ENCODE results near the gene SLC2A13. TPM values are rescaled to one million over a fixed set of nuclear protein-coding genes. Genes with fewer than 3 reads are reported as not detected.
A peak's percentile ranks its signal among the peaks of the same experiment; 100 is the strongest.

The SLC2A13 gene
- 10 to 100 TPM in 5 of 6 donors, 1 to 10 TPM in 1; 9.9 to 25.9 (median 16.0) TPM for total RNA-seq

DNA sequence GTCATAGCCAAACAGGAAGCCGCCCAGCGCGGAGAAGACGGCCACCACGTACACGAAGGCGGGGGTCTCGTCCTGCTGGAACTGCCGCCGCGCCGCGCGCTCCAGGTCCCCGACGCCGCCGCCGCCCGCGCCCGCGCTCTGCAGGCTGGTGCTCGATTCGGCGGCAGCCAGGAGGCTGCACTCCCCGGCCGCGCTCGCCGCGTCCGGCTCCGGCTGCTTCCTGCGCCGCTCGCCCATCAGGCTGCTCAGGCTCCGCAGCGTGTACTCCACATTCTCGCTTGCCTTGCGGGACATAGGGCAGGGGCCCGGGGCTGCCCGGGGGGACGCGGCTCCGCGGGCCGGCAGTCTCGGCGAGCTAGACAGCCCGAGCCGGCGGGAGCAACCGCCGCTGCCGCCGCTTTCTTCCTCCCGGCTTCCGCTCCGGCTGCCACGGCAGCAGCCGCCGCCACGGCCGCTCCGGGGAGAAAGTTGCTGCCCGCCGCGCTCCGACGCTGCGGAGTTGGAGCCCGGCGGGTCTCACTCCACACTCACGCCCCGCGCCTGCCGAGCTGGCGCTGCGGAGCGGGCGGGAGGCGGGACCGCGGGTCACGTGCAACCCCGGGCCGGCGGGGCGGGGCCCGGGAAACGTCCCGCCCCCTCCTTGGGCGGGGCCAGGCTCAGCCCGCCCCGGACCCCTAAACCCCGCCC is at the start of gene SLC2A13:
Gene SLC2A13, minus strand, starts transcription at position 567 of the 687 bp plus-strand sequence. Its CDS starts 273 bp downstream, at position 294.
- DNase-seq (peak; percentile 84 to 96), ATAC-seq (ENCODE audit: low FRiP score in 2 of 2) (peak; percentile 93 to 98)
- Histone ChIP-seq H3K9me3 (no peaks in the 10 kb centered on the region), H3K4me3 (peak within 1 kb of the TSS; percentile 60 to 91 (median 80)), H3K4me1 (peaks cover 8 to 32% (median 29%) of the 10 kb centered on the region in 4 donors), H3K27ac (peak within 1 kb of the TSS; percentile 73 to 86 (median 77)), H3K27me3 (no peaks in the 10 kb centered on the region), H3K36me3 (no peaks in the 10 kb centered on the region)
- TF ChIP-seq EP300 (IDR thresholded peaks at IDR 0.05) (no peak), POLR2A (IDR thresholded peaks at IDR 0.05) (peak in 3 of 4 donors; percentile 48 to 79 (median 54)), POLR2AphosphoS5 (IDR thresholded peaks at IDR 0.05) (peak; percentile 18 to 70)
- TF ChIP-seq, protein P1, sequence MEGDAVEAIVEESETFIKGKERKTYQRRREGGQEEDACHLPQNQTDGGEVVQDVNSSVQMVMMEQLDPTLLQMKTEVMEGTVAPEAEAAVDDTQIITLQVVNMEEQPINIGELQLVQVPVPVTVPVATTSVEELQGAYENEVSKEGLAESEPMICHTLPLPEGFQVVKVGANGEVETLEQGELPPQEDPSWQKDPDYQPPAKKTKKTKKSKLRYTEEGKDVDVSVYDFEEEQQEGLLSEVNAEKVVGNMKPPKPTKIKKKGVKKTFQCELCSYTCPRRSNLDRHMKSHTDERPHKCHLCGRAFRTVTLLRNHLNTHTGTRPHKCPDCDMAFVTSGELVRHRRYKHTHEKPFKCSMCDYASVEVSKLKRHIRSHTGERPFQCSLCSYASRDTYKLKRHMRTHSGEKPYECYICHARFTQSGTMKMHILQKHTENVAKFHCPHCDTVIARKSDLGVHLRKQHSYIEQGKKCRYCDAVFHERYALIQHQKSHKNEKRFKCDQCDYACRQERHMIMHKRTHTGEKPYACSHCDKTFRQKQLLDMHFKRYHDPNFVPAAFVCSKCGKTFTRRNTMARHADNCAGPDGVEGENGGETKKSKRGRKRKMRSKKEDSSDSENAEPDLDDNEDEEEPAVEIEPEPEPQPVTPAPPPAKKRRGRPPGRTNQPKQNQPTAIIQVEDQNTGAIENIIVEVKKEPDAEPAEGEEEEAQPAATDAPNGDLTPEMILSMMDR (IDR thresholded peaks at IDR 0.05) = peak in 2 of 6 experiments; percentile 13 to 14
- 0% methylated on average over 9 to 28 of the region's 97 CpGs for WGBS, 2 donors

DNA sequence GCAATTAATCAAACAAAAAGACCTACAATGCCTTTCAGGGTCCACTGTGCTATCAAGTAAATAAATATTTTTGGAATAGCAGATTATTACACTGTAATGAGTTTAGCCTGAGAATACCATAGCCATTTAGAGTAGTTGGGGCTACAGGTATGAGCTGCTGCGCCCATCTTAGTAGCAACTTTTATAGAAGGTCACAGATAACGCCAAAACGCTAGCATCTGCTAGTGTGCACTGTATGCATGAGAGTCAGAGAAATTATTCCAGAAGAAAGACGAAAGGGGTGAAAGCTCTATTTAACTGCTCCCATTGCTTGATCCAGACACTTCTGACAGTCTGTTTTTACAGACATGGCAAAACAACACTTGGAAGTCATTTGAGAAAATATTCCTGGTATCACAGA is 48.5 kb upstream of the SLC2A13 start:
- no peaks in the 10 kb centered on the region for H3K9me3 ChIP-seq
- TF ChIP-seq, protein P1 (IDR thresholded peaks at IDR 0.05) = no peak
- TF ChIP-seq EP300 (IDR thresholded peaks at IDR 0.05) (no peak), POLR2AphosphoS5 (IDR thresholded peaks at IDR 0.05) (no peak), POLR2A (IDR thresholded peaks at IDR 0.05) (no peak)
- H3K4me3 ChIP-seq = no peak overlapping the region
- peak overlapping the region in 1 of 4 donors; percentile 30 for H3K27ac ChIP-seq
- no peaks in the 10 kb centered on the region for H3K27me3 ChIP-seq
- H3K4me1 ChIP-seq = peaks cover 0 to 20% (median 1%) of the 10 kb centered on the region in 4 donors
- no peak for ATAC-seq (ENCODE audit: low FRiP score in 2 of 2)
- whole genome bisulfite sequencing, 2 donors = 80 to 92% methylated on average over 4 of the region's 4 CpGs
- H3K36me3 ChIP-seq = no peaks in the 10 kb centered on the region
- DNase-seq = no peak

DNA sequence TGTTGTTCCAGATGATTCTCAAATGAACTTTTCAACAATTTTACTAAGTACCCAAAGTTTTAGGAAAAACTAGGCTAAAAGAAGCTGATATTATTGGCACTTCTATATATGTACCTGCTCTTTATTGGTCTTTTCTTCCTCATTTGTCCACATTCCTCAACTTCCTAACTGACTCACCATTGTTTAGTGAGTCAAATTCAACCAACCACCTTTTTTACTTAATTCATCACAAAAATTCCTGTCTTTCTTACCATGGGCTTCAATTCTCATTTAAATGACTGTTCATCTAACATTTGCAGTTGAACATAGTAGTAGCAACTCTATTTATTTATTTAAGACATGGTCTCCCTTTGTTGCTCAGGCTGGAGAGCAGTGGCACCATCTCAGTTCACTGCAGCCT is 47.6 kb upstream of the SLC2A13 start:
- TF ChIP-seq EP300 (IDR thresholded peaks at IDR 0.05) = no peak
- TF ChIP-seq POLR2A (IDR thresholded peaks at IDR 0.05) = no peak
- TF ChIP-seq, protein P1 (IDR thresholded peaks at IDR 0.05) = no peak
- no peak for TF ChIP-seq POLR2AphosphoS5 (IDR thresholded peaks at IDR 0.05)
- no peak for ATAC-seq (ENCODE audit: low FRiP score in 2 of 2)
- Histone ChIP-seq H3K9me3 (no peaks in the 10 kb centered on the region), H3K27ac (peak overlapping the region in 1 of 4 donors; percentile 30), H3K27me3 (no peaks in the 10 kb centered on the region), H3K4me1 (peaks cover 0 to 13% (median 0%) of the 10 kb centered on the region in 4 donors), H3K36me3 (no peaks in the 10 kb centered on the region), H3K4me3 (no peak overlapping the region)
- DNase-seq = no peak

DNA sequence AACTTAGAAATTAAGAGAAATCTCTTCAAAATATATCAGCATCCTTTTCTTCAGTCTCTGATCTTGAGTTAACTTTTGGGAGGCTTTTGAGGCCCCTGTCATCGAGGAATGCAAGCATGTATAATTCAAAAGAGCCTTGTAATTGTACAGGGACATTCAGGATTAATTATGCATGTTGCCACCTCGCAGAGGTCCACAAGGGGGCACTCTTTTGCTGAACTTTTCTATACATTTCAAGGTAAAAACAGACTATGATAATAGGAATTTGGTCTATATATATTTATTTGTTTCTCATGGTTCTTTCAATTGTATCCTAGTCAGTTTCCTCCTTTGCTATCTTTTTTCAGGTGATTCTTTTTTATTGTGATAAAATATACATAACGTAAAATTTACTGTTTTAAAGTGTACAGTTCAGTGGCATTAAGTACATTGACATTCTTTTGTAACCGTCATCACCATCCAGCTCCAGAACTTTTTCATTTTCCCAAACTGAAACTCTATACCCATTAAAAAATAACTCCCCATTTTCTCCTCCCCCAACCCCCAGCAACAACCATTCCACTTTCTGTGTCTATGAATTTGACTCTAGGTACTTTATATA is 47.0 kb upstream of the SLC2A13 start:
- Histone ChIP-seq H3K27me3 (no peaks in the 10 kb centered on the region), H3K4me1 (peaks cover 0 to 13% (median 0%) of the 10 kb centered on the region in 4 donors), H3K9me3 (no peaks in the 10 kb centered on the region), H3K27ac (no peak overlapping the region), H3K36me3 (no peaks in the 10 kb centered on the region), H3K4me3 (no peak overlapping the region)
- TF ChIP-seq, protein P1 (IDR thresholded peaks at IDR 0.05) = peak; percentile 35 to 76 (median 69)
- TF ChIP-seq EP300 (IDR thresholded peaks at IDR 0.05) (no peak), POLR2AphosphoS5 (IDR thresholded peaks at IDR 0.05) (no peak)
- DNase-seq (peak in 1 of 2 donors; percentile 66), ATAC-seq (ENCODE audit: low FRiP score in 2 of 2) (peak in 1 of 2 donors; percentile 72)
- 37% methylated on average over 4 of the region's 4 CpGs for WGBS, 2 donors

Measured in upper lobe of left lung (tissue), 6 donors.